Hematopoietic multipotent progenitor cell treated with erythropoietin and hydrocortisone succinate and interleukin-3 and kit ligand, for 8 days (in vitro differentiated cells): ENCODE results near the gene EPHB1.
"Not testable (repeated sequence)": the region's sequence is repeated elsewhere in the genome, so short reads cannot be mapped to it uniquely, and the experiment has no call there.

ENCODE experiments used
- DNase-seq: peaks from one replicate; pipeline ENCODE4 v3.0.0-alpha.2; 2015

The EPHB1 gene

GRCh38 chr3:134965865-134966481 lies 170.9 kb downstream of the EPHB1 start:
- DNase-seq = no peak

- no peak for DNase-seq
Measured at GRCh38 chr3:134970895-134971294, 175.8 kb downstream of the EPHB1 start.

GRCh38 chr3:134971306-134971705 lies 176.2 kb downstream of the EPHB1 start:
- no peak for DNase-seq

GRCh38 chr3:134971907-134972306 lies 176.8 kb downstream of the EPHB1 start:
- DNase-seq = not testable (repeated sequence)

- no peak for DNase-seq
Measured at GRCh38 chr3:134972836-134973455, 177.9 kb downstream of the EPHB1 start.

- no peak for DNase-seq
Measured at GRCh38 chr3:134974624-134975023, 179.6 kb downstream of the EPHB1 start.

- DNase-seq = no peak
Measured at GRCh38 chr3:134976948-134977347, 181.9 kb downstream of the EPHB1 start.

GRCh38 chr3:134978658-134979057 lies 183.6 kb downstream of the EPHB1 start:
- DNase-seq = no peak

GRCh38 chr3:134985864-134986715 lies 191.0 kb downstream of the EPHB1 start:
- no peak for DNase-seq

- DNase-seq = no peak
Measured at GRCh38 chr3:134988666-134989065, 193.6 kb downstream of the EPHB1 start.

GRCh38 chr3:134991003-134991402 lies 195.9 kb downstream of the EPHB1 start:
- no peak for DNase-seq

GRCh38 chr3:134991472-134992010 lies 196.5 kb downstream of the EPHB1 start:
- no peak for DNase-seq

- no peak for DNase-seq
Measured at GRCh38 chr3:134992180-134992579, 197.1 kb downstream of the EPHB1 start.

GRCh38 chr3:134992586-134992985 lies 197.5 kb downstream of the EPHB1 start:
- DNase-seq = no peak

GRCh38 chr3:134993011-134993410 lies 198.0 kb downstream of the EPHB1 start:
- no peak for DNase-seq

GRCh38 chr3:134998158-134998557 lies 203.1 kb downstream of the EPHB1 start:
- no peak for DNase-seq

- DNase-seq = no peak
Measured at GRCh38 chr3:134998855-134999254, 203.8 kb downstream of the EPHB1 start.

- no peak for DNase-seq
Measured at GRCh38 chr3:135000465-135000864, 205.4 kb downstream of the EPHB1 start.

GRCh38 chr3:135005616-135006015 lies 210.6 kb downstream of the EPHB1 start:
- DNase-seq = not testable (repeated sequence)

- no peak for DNase-seq
Measured at GRCh38 chr3:135007607-135008006, 212.5 kb downstream of the EPHB1 start.

GRCh38 chr3:135008326-135008725 lies 213.3 kb downstream of the EPHB1 start:
- no peak for DNase-seq

GRCh38 chr3:135009014-135009413 lies 214.0 kb downstream of the EPHB1 start:
- no peak for DNase-seq

GRCh38 chr3:135012101-135012500 lies 217.0 kb downstream of the EPHB1 start:
- DNase-seq = no peak

GRCh38 chr3:135013206-135013605 lies 218.1 kb downstream of the EPHB1 start:
- DNase-seq = no peak
